Left colon (tissue), 2 donors: ENCODE results near the gene ST6GALNAC4. TPM values are rescaled to one million over a fixed set of nuclear protein-coding genes. Genes with fewer than 3 reads are reported as not detected.

Experiments
- ATAC-seq: fragments of 200-7000 bp; cut with Tn5 transposase; one replicate; pipeline ENCODE4 v1.9.1; 2020; ENCODE audit warnings: mild to moderate bottlenecking, moderate library complexity
- DNase-seq, 2 donors: peaks; one replicate each; pipeline ENCODE4 v3.0.0-alpha.2; 2020
- intact Hi-C, 2 donors: fragments of 100-400 bp; cut with DNase I in 1 of 2; cut with micrococcal nuclease in 1 of 2; formaldehyde crosslinking; loops; one replicate each; pipeline versions ENCODE4 v1.11.2 to v1.14.0; 2022; cut with DNase I, micrococcal nuclease
- microRNA-seq, 2 donors: library from miRNA; unstranded; fragments of <30 nt; microRNA quantifications; one replicate each; pipeline versions ENCODE4 v1.1.0 to v1.2.0, GENCODE V29; 2020
- total RNA-seq, 2 donors: library from RNA; stranded (reverse); fragmentation: NEBNext Ultra II Directional; extraction: Animal tissue kit (Norgen Biotek cat#: 25700); gene quantifications; one replicate each; pipeline ENCODE4 v1.2.1, GENCODE V29; 2021
- donor health status: DM: no; HTN: no; CAD: no.
- donor health status: DM: yes; HTN: yes; CAD: no.

The ST6GALNAC4 gene
- total RNA-seq, 2 donors from 2014 or later: 37.5 to 46.9 TPM

- DNase-seq (peak; percentile 84 to 89), ATAC-seq (peak; percentile 85)
- intact Hi-C loops: loop anchor here in 1 of 2 donors (5.0 to 10.0 kb wide), 2 partner anchors 75 to 132 kb away; partner anchors contain the start of gene TOR2A
Observed at GRCh38 chr9:127869310-127870152, 47.3 kb downstream of the ST6GALNAC4 start.

GRCh38 chr9:127868278-127868902, 48.5 kb downstream of the ST6GALNAC4 start:
- DNase-seq: no peak
- no peak for ATAC-seq
- intact Hi-C loops: no loop called here

GRCh38 chr9:127867356-127868277, 49.2 kb downstream of the ST6GALNAC4 start:
- DNase-seq: no peak
- intact Hi-C loops: no loop called here
- ATAC-seq: no peak

- DNase-seq: no peak
- intact Hi-C loops: no loop called here
- no peak for ATAC-seq
Observed at GRCh38 chr9:127866535-127866934, 50.3 kb downstream of the ST6GALNAC4 start.

- intact Hi-C loops: no loop called here
- DNase-seq (no peak), ATAC-seq (no peak)
Observed at GRCh38 chr9:127865645-127866464, 51.0 kb downstream of the ST6GALNAC4 start.

GRCh38 chr9:127863191-127863621, 53.6 kb downstream of the ST6GALNAC4 start:
- intact Hi-C loops: no loop called here
- DNase-seq (no peak), ATAC-seq (no peak)

- ATAC-seq (peak; percentile 52), DNase-seq (peak; percentile 77 to 80)
- intact Hi-C loops: no loop called here
Observed at GRCh38 chr9:127862075-127863011, 54.5 kb downstream of the ST6GALNAC4 start.

- ATAC-seq: no peak
- intact Hi-C loops: no loop called here
- DNase-seq: no peak
Observed at GRCh38 chr9:127860779-127861178, 56.1 kb downstream of the ST6GALNAC4 start.

- ATAC-seq (no peak), DNase-seq (no peak)
- intact Hi-C loops: no loop called here
Observed at GRCh38 chr9:127860260-127860659, 56.6 kb downstream of the ST6GALNAC4 start.

GRCh38 chr9:127858041-127858512, 58.8 kb downstream of the ST6GALNAC4 start:
- DNase-seq (no peak), ATAC-seq (peak; percentile 65)
- intact Hi-C loops: no loop called here

Small RNA genes within 50 kb of the gene (microRNA-seq; reads per million reads assigned to microRNA genes)
- 0 to 1.4 reads per million in 2 donors for gene MIR4672

Other genes with a start within 250 kb of the ST6GALNAC4 start
- gene CFAP157, start 210.1 kb downstream of the ST6GALNAC4 start, total RNA-seq: under 1 TPM in 1 of 2 donors, not detected in 1; 0.14 TPM
- gene PTRH1, start 201.4 kb downstream of the ST6GALNAC4 start, total RNA-seq: 1 to 10 TPM; 5.5 to 8.3 TPM
- gene TTC16, start 201.0 kb downstream of the ST6GALNAC4 start, total RNA-seq: under 1 TPM in 1 of 2 donors, not detected in 1; 0.08 TPM
- gene TOR2A, start 181.7 kb downstream of the ST6GALNAC4 start, total RNA-seq: 10 to 100 TPM; 32.0 to 32.7 TPM
- 1 to 10 TPM; 2.8 to 3.1 TPM for gene SH2D3C, start 138.4 kb downstream of the ST6GALNAC4 start, total RNA-seq
- gene CDK9, start 131.0 kb downstream of the ST6GALNAC4 start, total RNA-seq: 10 to 100 TPM; 70.4 to 87.4 TPM
- gene FPGS, start 114.2 kb downstream of the ST6GALNAC4 start, total RNA-seq: 10 to 100 TPM; 31.4 to 47.0 TPM
- 10 to 100 TPM; 15.1 to 26.5 TPM for gene ENG, start 62.4 kb downstream of the ST6GALNAC4 start, total RNA-seq
- gene AK1, start 39.4 kb downstream of the ST6GALNAC4 start, total RNA-seq: 100 to 1,000 TPM; 114 to 141 TPM
- 100 to 1,000 TPM; 222 to 302 TPM for gene ST6GALNAC6, start 17.4 kb downstream of the ST6GALNAC4 start, total RNA-seq
- 1 to 10 TPM; 1.3 to 1.9 TPM for gene PIP5KL1, start 13.7 kb upstream of the ST6GALNAC4 start, total RNA-seq
- gene DPM2, start 20.8 kb upstream of the ST6GALNAC4 start, total RNA-seq: 10 to 100 TPM; 25.1 to 28.6 TPM
- gene EEIG1, start 63.9 kb upstream of the ST6GALNAC4 start, total RNA-seq: 100 to 1,000 TPM; 157 to 175 TPM
- 10 to 100 TPM in 1 of 2 donors, 1 to 10 TPM in 1; 10.0 to 10.5 TPM for gene NAIF1, start 150.3 kb upstream of the ST6GALNAC4 start, total RNA-seq
- 10 to 100 TPM; 20.5 to 26.2 TPM for gene SLC25A25, start 151.2 kb upstream of the ST6GALNAC4 start, total RNA-seq
- 100 to 1,000 TPM in 1 of 2 donors, 10 to 100 TPM in 1; 84.2 to 113 TPM for gene PTGES2, start 210.7 kb upstream of the ST6GALNAC4 start, total RNA-seq
- 100 to 1,000 TPM in 1 of 2 donors, 10 to 100 TPM in 1; 12.3 to 358 TPM for gene LCN2, start 232.4 kb upstream of the ST6GALNAC4 start, total RNA-seq
- 10 to 100 TPM; 35.6 to 50.5 TPM for gene BBLN, start 243.2 kb upstream of the ST6GALNAC4 start, total RNA-seq